Mesenchymal stem cell (in vitro differentiated cells and primary cell): ENCODE results near the gene VTN.

Source experiments
- DNase-seq: peaks from one replicate; pipeline ENCODE4 v3.0.0-alpha.2; 2013
- H2AFZ ChIP-seq: one replicate; pipeline ENCODE4 v1.6.1; 2013; ENCODE audit warnings: low read depth, mild to moderate bottlenecking, control low read depth, inconsistent platforms, low read length, moderate library complexity
- H2AK5ac ChIP-seq: 2 replicates; pipeline ENCODE4 v1.6.1; 2013; ENCODE audit warnings: low read length, moderate library complexity, mild to moderate bottlenecking, inconsistent platforms; ENCODE audit not compliant: severe bottlenecking
- H2BK120ac ChIP-seq: one replicate; pipeline ENCODE4 v1.6.1; 2013; ENCODE audit warnings: low read depth, mild to moderate bottlenecking, inconsistent platforms, low read length, moderate library complexity
- H2BK12ac ChIP-seq, 2 experiments: one replicate each; pipeline ENCODE4 v1.6.1; 2013; ENCODE audit warnings: inconsistent platforms in 2 of 2, low read length in 2 of 2, mild to moderate bottlenecking in 2 of 2, moderate library complexity in 2 of 2, control low read depth in 1 of 2
- H2BK15ac ChIP-seq: one replicate; pipeline ENCODE4 v1.6.1; 2013; ENCODE audit warnings: mild to moderate bottlenecking, low read depth, inconsistent platforms; ENCODE audit not compliant: poor library complexity, severe bottlenecking
- H2BK5ac ChIP-seq: 2 replicates; pipeline ENCODE4 v1.6.1; 2013; ENCODE audit warnings: low read depth, mild to moderate bottlenecking, low read length, control low read depth, inconsistent platforms; ENCODE audit not compliant: poor library complexity, severe bottlenecking
- H3K14ac ChIP-seq, 2 experiments: one replicate each; pipeline ENCODE4 v1.6.1; 2013; ENCODE audit warnings: inconsistent platforms in 2 of 2, low read length in 2 of 2, control low read depth in 1 of 2, mild to moderate bottlenecking in 1 of 2, moderate library complexity in 1 of 2
- H3K18ac ChIP-seq, 2 experiments: one replicate each; pipeline ENCODE4 v1.6.1; 2013; ENCODE audit warnings: inconsistent platforms in 2 of 2, low read length in 2 of 2, control low read depth in 1 of 2, low read depth in 1 of 2, mild to moderate bottlenecking in 1 of 2
- H3K23ac ChIP-seq, 2 experiments: one replicate each; pipeline ENCODE4 v1.6.1; 2013; ENCODE audit warnings: inconsistent platforms in 2 of 2, low read length in 2 of 2, mild to moderate bottlenecking in 2 of 2, moderate library complexity in 2 of 2, control low read depth in 1 of 2
- H3K27ac ChIP-seq: 2 replicates; pipeline ENCODE4 v1.5.1; 2013; ENCODE audit warnings: mild to moderate bottlenecking, moderate library complexity, low read length, control low read depth, inconsistent platforms; ENCODE audit not compliant: poor library complexity, severe bottlenecking
- H3K27me3 ChIP-seq, 2 experiments: 2 replicates each; pipeline versions ENCODE4 v1.6.1 to v1.7.0; 2013; ENCODE audit warnings: low read length in 2 of 2, mild to moderate bottlenecking in 2 of 2, moderate library complexity in 2 of 2, control low read depth in 1 of 2, inconsistent platforms in 1 of 2; ENCODE audit not compliant: control insufficient read depth in 1 of 2, insufficient read depth in 1 of 2
- H3K36me3 ChIP-seq, 2 experiments: 2 replicates each; pipeline versions ENCODE4 v1.6.1 to v1.7.0; 2013; ENCODE audit warnings: low read length in 2 of 2, control low read depth in 1 of 2, inconsistent platforms in 1 of 2, low read depth in 1 of 2, mild to moderate bottlenecking in 1 of 2; ENCODE audit not compliant: insufficient read depth in 2 of 2, control insufficient read depth in 1 of 2
- H3K4ac ChIP-seq, 2 experiments: one replicate each; pipeline ENCODE4 v1.6.1; 2013; ENCODE audit warnings: inconsistent platforms in 2 of 2, low read length in 2 of 2, mild to moderate bottlenecking in 2 of 2, moderate library complexity in 2 of 2, control low read depth in 1 of 2, low read depth in 1 of 2
- H3K4me1 ChIP-seq: 2 replicates; pipeline ENCODE4 v1.6.1; 2013; ENCODE audit warnings: low read depth, low read length, control low read depth; ENCODE audit not compliant: control insufficient read depth, insufficient read depth
- H3K4me2 ChIP-seq: 2 replicates; pipeline ENCODE4 v1.6.1; 2013; ENCODE audit warnings: low read length, mild to moderate bottlenecking, inconsistent platforms; ENCODE audit not compliant: poor library complexity, severe bottlenecking
- H3K4me3 ChIP-seq, 2 experiments: 2 replicates each; pipeline versions ENCODE4 v1.5.1 to v1.7.0; 2013; ENCODE audit warnings: low read length in 2 of 2, mild to moderate bottlenecking in 2 of 2, control low read depth in 1 of 2, low read depth in 1 of 2; ENCODE audit not compliant: insufficient read depth in 1 of 2
- H3K79me1 ChIP-seq: replicated peaks from 2 replicates; pipeline ENCODE4 v1.6.1; 2013; ENCODE audit warnings: mild to moderate bottlenecking, control low read depth, low read length, inconsistent platforms; ENCODE audit not compliant: poor library complexity, severe bottlenecking
- H3K9ac ChIP-seq: 2 replicates; pipeline ENCODE4 v1.7.0; 2013; ENCODE audit warnings: mild to moderate bottlenecking, low read length, moderate library complexity
- H3K9me3 ChIP-seq: 2 replicates; pipeline ENCODE4 v1.7.0; 2013; ENCODE audit warnings: mild to moderate bottlenecking, low read length; ENCODE audit not compliant: control insufficient read depth
- H4K8ac ChIP-seq: one replicate; pipeline ENCODE4 v1.6.1; 2013; ENCODE audit warnings: inconsistent platforms, mild to moderate bottlenecking, low read length, moderate library complexity
- H4K91ac ChIP-seq: one replicate; pipeline ENCODE4 v1.6.1; 2013; ENCODE audit warnings: mild to moderate bottlenecking, low read length, inconsistent platforms
- WGBS: methylation state at CpG from one replicate; pipeline ENCODE4 v1.1.7; 2013; ENCODE audit warnings: mixed read lengths; 5-methylcytosine and 5-hydroxymethylcytosine counted together

Gene VTN

GRCh38 chr17:28390984-28391383 lies 20.9 kb upstream of the VTN start:
- H3K4me2 ChIP-seq, result no peak overlapping the region
- H3K14ac ChIP-seq, result no peak overlapping the region
- H4K8ac ChIP-seq, result no peak overlapping the region
- H2AK5ac ChIP-seq, result no peak overlapping the region
- H3K36me3 ChIP-seq, result peaks cover 7 to 32% of the 10 kb centered on the region in 2 experiments
- no peak overlapping the region for H3K4ac ChIP-seq
- no peak overlapping the region for H2BK12ac ChIP-seq
- H3K27ac ChIP-seq, result no peak overlapping the region
- no peaks in the 10 kb centered on the region for H3K4me1 ChIP-seq
- no peak overlapping the region for H4K91ac ChIP-seq
- H2BK5ac ChIP-seq, result no peak overlapping the region
- H3K79me1 ChIP-seq, result no peaks in the 10 kb centered on the region
- no peak overlapping the region for H3K23ac ChIP-seq
- no peak overlapping the region for H2BK15ac ChIP-seq
- H3K18ac ChIP-seq, result no peak overlapping the region
- DNase-seq, result no peak
- WGBS, result no CpG with 5 or more reads among the region's 1 CpG
- no peaks in the 10 kb centered on the region for H3K27me3 ChIP-seq
- H2BK120ac ChIP-seq, result no peak overlapping the region
- no peak overlapping the region for H3K9ac ChIP-seq
- H2AFZ ChIP-seq, result no peak overlapping the region
- H3K4me3 ChIP-seq, result no peak overlapping the region
- no peaks in the 10 kb centered on the region for H3K9me3 ChIP-seq

- Histone ChIP-seq H3K36me3 (peaks cover 3 to 28% of the 10 kb centered on the region in 2 experiments), H4K91ac (no peak overlapping the region), H3K4ac (no peak overlapping the region), H2BK120ac (no peak overlapping the region), H3K23ac (no peak overlapping the region), H3K4me2 (no peak overlapping the region), H3K27ac (no peak overlapping the region), H3K9ac (no peak overlapping the region), H3K4me3 (no peak overlapping the region), H2BK15ac (no peak overlapping the region), H2BK12ac (no peak overlapping the region), H3K9me3 (no peaks in the 10 kb centered on the region), H3K4me1 (no peaks in the 10 kb centered on the region), H3K27me3 (no peaks in the 10 kb centered on the region), H2AK5ac (no peak overlapping the region), H3K18ac (no peak overlapping the region), H3K14ac (no peak overlapping the region), H2AFZ (no peak overlapping the region), H2BK5ac (no peak overlapping the region), H4K8ac (no peak overlapping the region), H3K79me1 (no peaks in the 10 kb centered on the region)
- no peak for DNase-seq
- WGBS, result 94% methylated on average over 2 of the region's 2 CpGs
Observed at GRCh38 chr17:28390563-28390962, 20.5 kb upstream of the VTN start.

DNA sequence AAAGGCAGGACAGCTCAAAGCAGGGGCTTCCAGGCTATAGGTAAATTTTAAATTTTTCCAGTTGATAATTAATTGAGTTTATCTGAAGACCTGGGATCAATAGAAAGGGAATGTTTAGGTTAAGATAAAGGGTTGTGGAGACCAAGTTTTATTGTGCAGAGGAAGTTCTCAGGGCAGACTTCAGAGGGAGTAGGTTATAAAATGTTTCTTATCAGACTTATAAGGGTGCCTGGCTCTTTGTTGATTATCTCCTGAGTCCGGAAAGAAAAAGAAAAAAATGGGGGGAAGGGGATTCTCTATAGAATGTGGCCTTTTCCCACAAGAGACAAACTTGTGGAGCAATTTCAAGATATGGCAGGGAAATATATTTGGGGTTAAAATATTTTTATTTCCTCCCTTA lies 20.0 kb upstream of the VTN start:
- no peak overlapping the region for H3K23ac ChIP-seq
- no peak overlapping the region for H2BK12ac ChIP-seq
- H3K36me3 ChIP-seq, result peaks cover 6 to 28% of the 10 kb centered on the region in 2 experiments
- no peak overlapping the region for H4K91ac ChIP-seq
- no peaks in the 10 kb centered on the region for H3K79me1 ChIP-seq
- H3K4me3 ChIP-seq, result no peak overlapping the region
- no peaks in the 10 kb centered on the region for H3K27me3 ChIP-seq
- no peak overlapping the region for H3K4ac ChIP-seq
- H3K4me1 ChIP-seq, result no peaks in the 10 kb centered on the region
- H3K27ac ChIP-seq, result no peak overlapping the region
- H3K18ac ChIP-seq, result no peak overlapping the region
- no peak overlapping the region for H3K9ac ChIP-seq
- H3K14ac ChIP-seq, result no peak overlapping the region
- no peak overlapping the region for H4K8ac ChIP-seq
- H2BK15ac ChIP-seq, result no peak overlapping the region
- H2BK5ac ChIP-seq, result no peak overlapping the region
- no peak overlapping the region for H2AFZ ChIP-seq
- H3K9me3 ChIP-seq, result no peaks in the 10 kb centered on the region
- H3K4me2 ChIP-seq, result no peak overlapping the region
- H2AK5ac ChIP-seq, result no peak overlapping the region
- no peak for DNase-seq
- no peak overlapping the region for H2BK120ac ChIP-seq
- WGBS, result 23% methylated on average over 1 of the region's 1 CpG

DNA sequence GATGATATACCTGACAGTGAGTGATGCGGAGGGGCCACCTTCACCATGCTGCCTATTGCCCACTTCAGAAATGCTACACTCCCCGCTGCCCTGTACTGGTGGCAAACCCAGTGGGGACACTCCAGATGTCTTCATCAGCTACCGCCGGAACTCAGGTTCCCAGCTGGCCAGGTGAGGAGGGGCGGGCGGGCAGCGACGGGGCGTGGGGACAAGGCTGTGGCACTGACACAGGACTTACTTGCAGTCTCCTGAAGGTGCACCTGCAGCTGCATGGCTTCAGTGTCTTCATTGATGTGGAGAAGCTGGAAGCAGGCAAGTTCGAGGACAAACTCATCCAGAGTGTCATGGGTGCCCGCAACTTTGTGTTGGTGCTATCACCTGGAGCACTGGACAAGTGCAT lies 18.0 kb upstream of the VTN start:
- Histone ChIP-seq H3K9me3 (no peaks in the 10 kb centered on the region), H3K4me1 (peaks cover 9% of the 10 kb centered on the region), H3K4me2 (no peak overlapping the region), H3K27me3 (peaks cover 7 to 18% of the 10 kb centered on the region in 2 experiments), H3K4ac (no peak overlapping the region), H3K23ac (no peak overlapping the region), H3K9ac (no peak overlapping the region), H4K8ac (no peak overlapping the region), H2BK12ac (no peak overlapping the region), H3K27ac (no peak overlapping the region), H2BK5ac (no peak overlapping the region), H2AK5ac (no peak overlapping the region), H2BK15ac (no peak overlapping the region), H3K14ac (no peak overlapping the region), H2BK120ac (no peak overlapping the region), H2AFZ (no peak overlapping the region), H3K36me3 (peaks cover 10 to 28% of the 10 kb centered on the region in 2 experiments), H3K79me1 (no peaks in the 10 kb centered on the region), H3K4me3 (no peak overlapping the region), H4K91ac (no peak overlapping the region), H3K18ac (no peak overlapping the region)
- no peak for DNase-seq
- 98% methylated on average over 11 of the region's 11 CpGs for WGBS
